AG10803 (cell line): Measurements from ENCODE around the gene VDAC2.

ENCODE experiments used
- DNase-seq: peaks from one replicate; pipeline ENCODE4 v3.0.0; 2010; ENCODE audit warnings: low read depth
- H3K4me3 ChIP-seq: 2 replicates; pipeline ENCODE4 v1.5.1; 2011; ENCODE audit warnings: mild to moderate bottlenecking, low read length, control low read depth
- TF ChIP-seq, protein P1 (sequence below): conservative IDR thresholded peaks from 2 replicates; pipeline ENCODE4 v1.5.1; 2011; ENCODE audit warnings: mild to moderate bottlenecking, low read length, control low read depth, inconsistent platforms

The VDAC2 gene

DNA sequence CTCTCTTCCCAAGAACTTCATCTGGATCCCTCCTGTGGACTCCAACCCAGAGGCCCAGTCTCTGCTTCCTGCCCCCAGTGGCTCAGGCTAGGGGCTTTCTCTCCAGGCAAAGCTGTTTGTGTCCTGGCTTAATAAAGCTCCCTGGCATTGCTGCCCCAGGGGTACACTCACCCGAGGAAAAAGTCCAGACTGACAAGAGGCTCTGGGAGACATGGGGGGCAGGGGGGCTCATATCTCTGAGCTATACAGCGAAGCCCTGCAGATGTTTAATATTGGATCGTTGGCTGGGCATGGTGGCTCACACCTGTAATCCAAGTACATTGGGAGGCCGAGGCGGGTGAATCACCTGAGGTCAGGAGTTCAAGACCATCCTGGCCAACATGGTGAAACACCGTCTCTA, 35.9 kb downstream of the VDAC2 start:
- H3K4me3 ChIP-seq: no peak overlapping the region
- no peak for DNase-seq
- TF ChIP-seq, protein P1, sequence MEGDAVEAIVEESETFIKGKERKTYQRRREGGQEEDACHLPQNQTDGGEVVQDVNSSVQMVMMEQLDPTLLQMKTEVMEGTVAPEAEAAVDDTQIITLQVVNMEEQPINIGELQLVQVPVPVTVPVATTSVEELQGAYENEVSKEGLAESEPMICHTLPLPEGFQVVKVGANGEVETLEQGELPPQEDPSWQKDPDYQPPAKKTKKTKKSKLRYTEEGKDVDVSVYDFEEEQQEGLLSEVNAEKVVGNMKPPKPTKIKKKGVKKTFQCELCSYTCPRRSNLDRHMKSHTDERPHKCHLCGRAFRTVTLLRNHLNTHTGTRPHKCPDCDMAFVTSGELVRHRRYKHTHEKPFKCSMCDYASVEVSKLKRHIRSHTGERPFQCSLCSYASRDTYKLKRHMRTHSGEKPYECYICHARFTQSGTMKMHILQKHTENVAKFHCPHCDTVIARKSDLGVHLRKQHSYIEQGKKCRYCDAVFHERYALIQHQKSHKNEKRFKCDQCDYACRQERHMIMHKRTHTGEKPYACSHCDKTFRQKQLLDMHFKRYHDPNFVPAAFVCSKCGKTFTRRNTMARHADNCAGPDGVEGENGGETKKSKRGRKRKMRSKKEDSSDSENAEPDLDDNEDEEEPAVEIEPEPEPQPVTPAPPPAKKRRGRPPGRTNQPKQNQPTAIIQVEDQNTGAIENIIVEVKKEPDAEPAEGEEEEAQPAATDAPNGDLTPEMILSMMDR: no peak

- H3K4me3 ChIP-seq: no peak overlapping the region
- DNase-seq: no peak
- TF ChIP-seq, protein P1: no peak
These were observed 37.2 kb downstream of the VDAC2 start for GRCh38 chr10:75247797-75248196.

GRCh38 chr10:75250934-75251333, 40.3 kb downstream of the VDAC2 start:
- no peak overlapping the region for H3K4me3 ChIP-seq
- no peak for DNase-seq
- TF ChIP-seq, protein P1: no peak

DNA sequence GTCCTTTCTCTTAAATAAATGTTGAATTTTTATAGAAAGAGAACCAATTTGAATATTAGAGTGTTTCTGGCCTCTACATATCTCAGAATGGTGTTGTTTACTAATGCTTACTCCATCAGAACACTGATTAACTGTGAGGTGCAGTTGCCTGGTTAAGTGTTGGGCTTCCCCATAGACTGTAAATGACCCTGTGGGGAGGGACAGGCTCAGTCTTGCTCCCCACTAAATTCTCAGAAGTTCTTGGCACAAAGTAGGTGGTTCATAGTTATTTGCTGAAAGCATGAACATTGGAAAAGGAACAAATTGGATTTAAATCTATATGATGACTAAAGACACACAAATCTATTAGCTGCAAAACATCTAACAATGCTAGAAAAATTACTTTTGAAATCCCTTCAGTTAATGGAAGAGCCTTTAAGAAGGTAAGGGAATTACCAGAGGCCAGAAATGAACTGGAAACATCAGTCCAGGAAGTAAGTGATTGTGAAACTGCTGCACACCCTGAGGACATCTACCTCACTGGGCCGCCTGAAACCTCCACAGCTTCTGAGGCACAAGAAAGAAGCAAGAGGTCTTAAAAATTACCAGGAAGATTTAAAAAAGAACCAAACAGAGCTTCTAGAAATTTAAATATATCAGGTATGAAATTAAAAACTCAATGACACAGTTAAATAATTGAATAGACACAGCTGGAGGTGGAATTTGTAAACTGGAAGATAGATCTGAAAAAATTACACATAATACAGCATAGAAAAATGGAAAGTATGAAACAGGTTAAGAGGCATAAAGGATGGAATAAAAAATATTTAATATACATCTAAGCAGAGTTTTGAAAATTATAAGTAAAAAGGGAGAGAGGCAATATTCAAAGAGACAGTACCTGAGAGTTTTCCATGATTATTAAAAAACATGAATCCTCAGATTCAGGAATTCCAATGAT, 43.0 kb downstream of the VDAC2 start:
- no peak overlapping the region for H3K4me3 ChIP-seq
- TF ChIP-seq, protein P1: no peak
- no peak for DNase-seq

DNA sequence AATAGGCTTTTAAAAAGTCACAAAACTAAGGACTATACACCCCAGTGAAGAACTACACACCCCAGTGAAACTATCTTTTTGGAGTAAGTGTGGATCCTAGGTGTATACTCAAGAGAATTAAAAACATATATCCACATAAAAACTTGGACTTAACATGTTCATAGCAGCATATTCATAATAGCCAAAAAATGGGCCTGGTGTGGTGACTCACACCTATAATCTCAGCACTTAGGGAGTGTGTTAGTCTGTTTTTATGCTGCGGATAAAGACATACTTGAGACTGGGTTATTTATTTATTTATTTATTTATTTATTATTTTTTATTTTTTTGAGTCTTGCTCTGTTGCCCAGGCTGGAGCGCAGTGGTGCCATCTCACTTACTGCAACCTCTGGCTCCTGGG, 44.1 kb downstream of the VDAC2 start:
- TF ChIP-seq, protein P1: no peak
- no peak overlapping the region for H3K4me3 ChIP-seq
- no peak for DNase-seq

DNA sequence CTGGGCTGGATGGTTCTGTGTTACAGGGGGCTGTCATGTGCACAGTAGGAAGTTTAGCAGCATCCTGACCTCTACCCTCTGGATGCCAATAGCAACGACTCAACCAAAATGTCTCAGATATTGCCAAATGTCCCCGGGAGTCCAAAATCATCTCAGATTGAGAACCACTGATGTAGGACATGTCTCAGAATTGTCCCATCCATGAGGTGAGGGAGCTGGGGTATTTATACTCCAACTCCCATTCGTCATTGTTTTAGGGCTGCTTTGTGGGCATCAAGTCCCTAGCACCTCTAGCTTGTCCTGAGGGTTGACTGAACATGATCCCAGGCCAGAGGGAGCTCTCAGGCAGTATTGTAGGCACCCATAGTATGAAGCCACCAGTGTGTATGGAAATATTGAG, 50.4 kb downstream of the VDAC2 start:
- TF ChIP-seq, protein P1: no peak
- H3K4me3 ChIP-seq: no peak overlapping the region
- no peak for DNase-seq
